ENCODE results near the gene MRPL32. TPM values are rescaled to one million over a fixed set of nuclear protein-coding genes. Genes with fewer than 3 reads are reported as not detected.

MRPL32 gene
- total RNA-seq, 3 donors from 2014 or later: 49.0 to 57.7 (median 51.1) TPM

GRCh38 chr7:42950417-42950816 is 18.2 kb downstream of the MRPL32 start:
- H3K4me1 ChIP-seq: no peaks in the 10 kb centered on the region

GRCh38 chr7:42952328-42952727 is 20.2 kb downstream of the MRPL32 start:
- TF ChIP-seq POLR2A (IDR thresholded peaks at IDR 0.05): no peak
- no peak for TF ChIP-seq POLR2AphosphoS5 (IDR thresholded peaks at IDR 0.05)
- TF ChIP-seq CTCF (IDR thresholded peaks at IDR 0.05): no peak
- Histone ChIP-seq H3K27ac (no peak overlapping the region), H3K27me3 (no peaks in the 10 kb centered on the region), H3K4me3 (no peak overlapping the region), H3K9me3 (peaks cover 0 to 4% of the 10 kb centered on the region in 2 donors), H3K4me1 (no peaks in the 10 kb centered on the region), H3K36me3 (no peaks in the 10 kb centered on the region)
- intact Hi-C loops (cut with DNase I; ENCODE audit: low total_unique reads): no loop called here
- DNase-seq (ENCODE audit: low spot score in 2 of 2): no peak

More at GRCh38 chr7:42950417-42950816, 18.2 kb downstream of the MRPL32 start:
- no peak for DNase-seq (ENCODE audit: low spot score in 2 of 2)
- H3K27me3 ChIP-seq: no peaks in the 10 kb centered on the region
- no peaks in the 10 kb centered on the region for H3K9me3 ChIP-seq
- no peak overlapping the region for H3K4me3 ChIP-seq
- no peaks in the 10 kb centered on the region for H3K36me3 ChIP-seq
- intact Hi-C loops (cut with DNase I; ENCODE audit: low total_unique reads): no loop called here
- TF ChIP-seq POLR2AphosphoS5 (IDR thresholded peaks at IDR 0.05): no peak
- no peak for TF ChIP-seq POLR2A (IDR thresholded peaks at IDR 0.05)
- TF ChIP-seq CTCF (IDR thresholded peaks at IDR 0.05): no peak
- H3K27ac ChIP-seq: no peak overlapping the region

- Histone ChIP-seq H3K36me3 (no peaks in the 10 kb centered on the region), H3K4me1 (no peaks in the 10 kb centered on the region), H3K27me3 (no peaks in the 10 kb centered on the region), H3K4me3 (no peak overlapping the region), H3K27ac (no peak overlapping the region), H3K9me3 (peaks cover 0 to 4% of the 10 kb centered on the region in 2 donors)
- TF ChIP-seq POLR2AphosphoS5 (IDR thresholded peaks at IDR 0.05) (no peak), POLR2A (IDR thresholded peaks at IDR 0.05) (no peak), CTCF (IDR thresholded peaks at IDR 0.05) (no peak)
- no peak for DNase-seq (ENCODE audit: low spot score in 2 of 2)
- intact Hi-C loops (cut with DNase I; ENCODE audit: low total_unique reads): no loop called here
These were observed 21.8 kb downstream of the MRPL32 start for GRCh38 chr7:42953994-42954393.

GRCh38 chr7:42956062-42956461 is 23.9 kb downstream of the MRPL32 start:
- H3K4me1 ChIP-seq: no peaks in the 10 kb centered on the region
- no peak overlapping the region for H3K4me3 ChIP-seq
- no peaks in the 10 kb centered on the region for H3K36me3 ChIP-seq
- TF ChIP-seq POLR2A (IDR thresholded peaks at IDR 0.05): no peak
- TF ChIP-seq POLR2AphosphoS5 (IDR thresholded peaks at IDR 0.05): no peak
- no peak for TF ChIP-seq CTCF (IDR thresholded peaks at IDR 0.05)
- H3K27ac ChIP-seq: no peak overlapping the region
- no peaks in the 10 kb centered on the region for H3K27me3 ChIP-seq
- peaks cover 0 to 4% of the 10 kb centered on the region in 2 donors for H3K9me3 ChIP-seq
- intact Hi-C loops (cut with DNase I; ENCODE audit: low total_unique reads): no loop called here
- DNase-seq (ENCODE audit: low spot score in 2 of 2): no peak

GRCh38 chr7:42959549-42959948 is 27.4 kb downstream of the MRPL32 start:
- Histone ChIP-seq H3K36me3 (no peaks in the 10 kb centered on the region), H3K9me3 (peaks cover 0 to 4% of the 10 kb centered on the region in 2 donors), H3K27me3 (no peaks in the 10 kb centered on the region), H3K4me3 (no peak overlapping the region), H3K4me1 (no peaks in the 10 kb centered on the region), H3K27ac (no peak overlapping the region)
- DNase-seq (ENCODE audit: low spot score in 2 of 2): no peak
- intact Hi-C loops (cut with DNase I; ENCODE audit: low total_unique reads): no loop called here
- TF ChIP-seq CTCF (IDR thresholded peaks at IDR 0.05) (no peak), POLR2A (IDR thresholded peaks at IDR 0.05) (no peak), POLR2AphosphoS5 (IDR thresholded peaks at IDR 0.05) (no peak)

Measured in breast epithelium (tissue), 4 donors.